OCI-M1 (cell line): ENCODE data around the gene SUGP2.
"Not testable (repeated sequence)": the region's sequence is repeated elsewhere in the genome, so short reads cannot be mapped to it uniquely, and the experiment has no call there.

Experiments
- DNase-seq: peaks from one replicate; lab custom pipeline; 2025; lab: John Stamatoyannopoulos, UW

The SUGP2 gene

DNA sequence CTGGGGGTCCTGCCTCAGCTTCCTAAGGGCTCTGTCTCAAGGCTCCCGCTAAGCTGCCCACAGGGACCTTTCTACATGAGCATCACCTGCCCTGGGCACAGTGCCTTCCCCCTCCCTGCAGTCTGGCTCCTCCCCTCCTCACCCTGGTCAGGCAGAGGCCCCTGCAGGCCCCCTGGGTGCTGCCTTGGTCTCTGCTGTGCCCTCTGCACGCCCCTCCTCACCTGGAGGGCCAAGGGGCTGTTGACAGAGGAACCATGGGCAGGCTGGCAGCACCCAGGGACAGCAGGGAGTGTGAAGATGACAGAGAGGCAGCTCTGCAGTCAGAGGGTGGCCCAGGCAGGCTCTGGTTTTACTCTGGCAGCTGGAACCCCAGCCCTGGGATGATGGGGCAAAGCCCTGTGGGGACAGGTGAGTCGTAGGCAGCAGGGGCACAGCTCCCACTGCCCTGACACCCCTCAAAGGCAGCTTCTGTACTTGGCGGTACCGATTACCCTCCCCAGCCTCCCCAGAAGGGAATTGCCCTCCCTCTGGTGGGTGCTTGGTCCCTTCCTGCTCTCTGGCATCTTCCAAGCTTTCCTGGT, 43.1 kb downstream of the SUGP2 start:
- DNase-seq = no peak

DNA sequence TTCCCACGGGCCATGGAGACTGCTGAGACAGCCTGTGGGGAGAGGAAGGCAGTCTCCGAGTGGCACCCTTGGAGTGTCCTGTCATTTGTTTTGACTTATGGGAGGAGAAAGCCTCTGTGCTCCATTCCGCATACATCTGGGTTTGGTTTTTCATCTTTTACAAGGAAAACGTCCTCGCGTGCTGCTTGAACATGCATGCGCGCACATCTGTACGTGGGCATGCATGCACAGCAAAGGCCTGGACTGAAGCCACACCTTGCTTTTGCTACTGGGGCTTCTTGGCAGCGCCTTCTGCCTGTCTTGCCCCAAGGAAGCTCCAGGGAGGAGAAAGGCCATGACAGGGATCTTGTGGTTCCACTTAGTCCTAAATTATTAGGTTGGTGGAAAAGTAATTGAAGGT, 44.0 kb downstream of the SUGP2 start:
- no peak for DNase-seq

DNA sequence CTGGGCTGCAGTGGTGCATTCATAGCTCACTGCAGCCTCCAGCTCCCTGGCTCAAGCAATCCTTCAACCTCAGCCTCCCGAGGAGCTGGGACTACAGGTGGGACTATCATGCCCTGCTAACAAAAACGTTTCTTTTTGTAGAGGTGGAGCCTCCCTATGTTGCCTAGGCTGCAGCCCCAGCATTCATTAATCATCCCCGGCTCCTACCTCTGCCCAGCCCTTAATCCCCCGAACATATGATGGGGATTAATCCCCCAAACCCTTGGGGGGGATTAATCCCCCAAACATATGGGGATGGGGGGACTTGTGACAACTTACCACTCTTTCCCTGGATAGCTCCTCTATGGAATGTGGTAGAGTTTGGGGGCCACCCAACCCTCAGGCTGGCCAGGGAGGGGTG, 45.9 kb downstream of the SUGP2 start:
- no peak for DNase-seq

GRCh38 chr19:18985257-18985656, 48.1 kb downstream of the SUGP2 start:
- DNase-seq = peak; percentile 54

GRCh38 chr19:18984251-18984650, 49.1 kb downstream of the SUGP2 start:
- no peak for DNase-seq

DNA sequence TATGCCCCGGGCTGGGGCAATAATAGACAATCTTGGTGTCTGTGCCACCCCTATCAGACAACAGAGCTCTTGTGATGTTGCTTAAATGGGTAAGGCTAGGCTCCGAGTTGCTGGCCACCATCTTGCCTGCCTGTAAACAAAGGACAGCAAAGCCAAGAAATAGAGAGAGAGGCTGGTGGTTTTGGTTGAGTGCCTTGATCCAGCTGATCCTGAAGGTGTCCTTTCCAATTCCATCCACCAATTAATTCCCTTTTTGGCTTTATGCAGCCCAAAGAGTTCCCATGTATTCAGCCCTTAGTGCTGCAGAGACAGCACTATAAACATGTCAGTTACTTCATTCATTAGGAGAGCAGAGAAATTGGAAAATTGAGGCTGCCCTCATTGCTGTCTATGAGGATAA, 50.6 kb downstream of the SUGP2 start:
- no peak for DNase-seq

- no peak for DNase-seq
These were observed 52.8 kb downstream of the SUGP2 start for GRCh38 chr19:18980432-18981020.

GRCh38 chr19:18978616-18979015, 54.7 kb downstream of the SUGP2 start:
- DNase-seq = no peak

- DNase-seq = no peak
These were observed 57.4 kb downstream of the SUGP2 start for GRCh38 chr19:18975869-18976268.

DNA sequence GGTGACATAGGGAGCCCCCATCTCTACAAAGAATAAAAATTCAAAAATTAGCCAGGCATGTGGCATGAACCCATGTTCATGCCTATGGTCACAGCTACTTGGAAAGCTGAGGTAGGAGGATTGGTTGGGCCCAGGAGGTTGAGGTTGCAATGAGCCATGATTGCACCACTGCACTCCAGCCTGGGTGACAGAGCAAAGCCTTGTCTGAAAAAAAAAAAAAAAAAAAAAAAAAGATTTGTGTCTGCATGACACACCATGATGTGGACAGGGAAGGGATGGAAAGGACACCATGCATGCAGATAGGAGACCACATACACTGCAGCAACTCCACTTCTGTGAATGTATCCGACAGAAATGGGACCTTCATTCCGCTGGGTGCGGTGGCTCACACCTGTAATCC, 58.3 kb downstream of the SUGP2 start:
- no peak for DNase-seq

DNA sequence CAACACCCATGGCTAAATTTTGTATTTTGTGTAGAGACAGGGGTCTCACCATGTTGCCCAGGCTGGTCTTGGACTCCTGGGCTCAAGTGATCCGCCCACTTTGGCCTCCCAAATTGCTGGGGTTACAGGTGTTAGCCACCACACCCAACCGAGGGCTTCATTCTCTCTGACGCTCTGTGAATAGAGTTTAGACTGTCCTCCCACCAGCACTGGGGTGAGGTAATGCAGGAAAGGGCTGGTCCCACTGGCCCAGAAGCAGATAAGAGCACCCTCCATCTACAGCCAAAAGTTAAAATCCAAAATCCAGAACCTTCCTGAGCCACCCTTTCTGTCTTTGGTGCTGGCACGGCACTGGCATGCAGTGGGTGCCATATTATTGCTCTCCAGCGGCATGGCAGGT, 60.5 kb downstream of the SUGP2 start:
- no peak for DNase-seq

- no peak for DNase-seq
These were observed 61.0 kb downstream of the SUGP2 start for GRCh38 chr19:18972301-18972811.

DNA sequence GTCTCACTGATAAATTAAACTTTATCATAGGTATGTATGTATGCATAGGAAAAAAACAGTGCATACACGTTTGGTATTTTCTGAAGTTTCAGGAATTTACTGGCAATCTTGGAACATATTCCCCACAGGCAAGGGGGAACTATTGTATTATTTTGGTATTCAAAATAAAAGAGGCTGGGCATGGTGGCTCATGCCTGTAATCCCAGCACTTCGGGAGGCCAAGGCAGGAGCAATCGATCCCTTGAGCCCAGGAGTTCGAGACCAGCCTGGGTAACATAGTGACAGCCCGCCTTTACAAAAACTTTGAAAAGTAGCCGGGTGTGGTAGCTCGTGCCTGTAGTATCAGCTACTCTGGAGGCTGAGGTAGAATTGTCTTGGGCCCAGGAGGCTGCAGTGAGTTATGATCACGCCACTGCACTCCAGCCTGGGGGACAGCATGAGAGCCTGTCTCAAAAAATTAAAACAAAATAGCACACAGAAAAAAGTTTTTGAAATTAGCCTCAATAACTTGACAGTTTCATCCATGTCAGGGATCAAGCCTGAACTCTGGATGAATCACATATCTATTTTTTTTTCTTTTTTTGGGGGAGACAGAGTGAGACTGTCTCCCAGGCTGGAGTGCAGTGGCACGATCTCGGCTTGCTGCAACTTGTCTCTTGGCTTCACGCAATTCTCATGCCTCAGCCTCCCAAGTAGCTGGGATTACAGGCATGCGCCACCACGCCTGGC, 63.2 kb downstream of the SUGP2 start:
- DNase-seq = peak; percentile 31

DNA sequence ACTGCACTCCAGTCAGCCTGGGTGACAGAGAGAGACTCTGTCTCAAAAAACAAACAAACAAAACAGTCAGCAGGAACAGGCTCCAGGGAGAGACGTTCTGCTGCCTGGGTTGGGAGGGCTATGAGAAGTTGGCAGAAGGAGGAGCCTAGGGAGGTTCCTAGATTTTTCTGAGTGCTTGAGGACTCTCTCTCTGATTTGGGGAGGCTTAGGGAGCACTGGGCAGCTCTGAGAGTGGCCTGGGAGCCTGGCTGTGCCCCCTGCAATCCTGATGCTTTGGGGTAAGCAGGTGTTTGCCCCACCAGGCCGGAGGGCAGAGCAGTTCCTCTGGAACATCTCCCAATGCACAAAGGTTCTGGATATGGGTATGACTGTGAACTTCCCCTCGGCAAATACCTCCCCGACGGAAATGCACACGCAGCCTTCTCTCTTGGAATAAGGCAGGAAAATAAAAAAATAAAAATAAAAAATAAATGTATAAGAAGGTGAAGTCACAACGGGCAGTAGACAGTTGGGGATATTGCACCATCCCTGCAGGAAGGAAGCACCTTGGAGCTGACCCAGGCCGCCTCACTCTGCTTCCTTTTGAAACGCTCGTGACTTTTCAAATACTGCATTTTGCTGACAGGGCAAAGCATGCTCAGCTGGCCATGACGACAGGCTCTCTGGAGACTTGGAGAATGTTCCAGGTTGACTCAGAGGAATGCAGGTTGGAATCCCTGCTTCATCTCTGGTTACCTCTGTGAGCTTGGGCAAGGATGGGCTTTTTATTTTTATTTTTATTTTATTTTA, 65.8 kb downstream of the SUGP2 start:
- no peak for DNase-seq

DNA sequence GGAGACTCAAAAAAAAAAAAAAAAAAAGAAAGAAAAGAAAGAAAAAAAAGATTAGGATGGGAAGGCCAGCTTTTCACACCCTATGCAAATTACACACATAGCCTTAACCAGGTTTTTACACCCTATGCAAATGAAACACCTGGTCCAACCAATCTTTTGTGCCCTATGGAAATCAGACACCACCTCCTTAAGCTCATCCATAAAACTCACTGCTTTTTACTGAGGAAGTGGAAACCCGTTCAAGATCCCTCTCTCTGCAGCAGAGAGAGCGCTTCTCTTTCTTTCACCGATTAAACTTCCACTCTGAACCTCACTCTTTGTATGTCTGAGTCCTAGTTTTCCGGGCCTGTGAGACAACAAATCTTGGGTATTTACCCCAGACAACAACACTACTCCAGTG, 67.0 kb downstream of the SUGP2 start:
- DNase-seq = no peak

- no peak for DNase-seq
These were observed 69.2 kb downstream of the SUGP2 start for GRCh38 chr19:18964121-18964520.

GRCh38 chr19:18961767-18962620, 71.3 kb downstream of the SUGP2 start:
- no peak for DNase-seq

DNA sequence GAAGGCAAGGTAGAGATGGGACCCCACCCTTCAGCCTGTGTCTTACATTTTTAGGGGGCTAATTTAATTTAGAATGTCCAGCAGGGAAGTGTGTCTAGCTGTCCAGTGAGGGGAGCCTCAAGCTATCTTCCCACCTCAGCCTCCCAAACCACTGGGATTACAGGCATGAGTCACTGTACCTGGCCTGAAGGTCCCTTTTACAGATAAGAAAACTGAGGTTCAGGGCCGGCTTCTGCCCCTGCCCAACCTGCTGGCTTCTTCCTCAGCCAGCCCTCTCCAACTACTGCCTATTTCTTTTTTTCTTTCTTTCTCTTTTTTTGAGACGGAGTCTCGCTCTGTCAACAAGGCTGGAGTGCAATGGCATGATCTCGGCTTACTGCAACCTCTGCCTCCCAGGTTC, 72.9 kb downstream of the SUGP2 start:
- no peak for DNase-seq

- DNase-seq = no peak
These were observed 78.3 kb downstream of the SUGP2 start for GRCh38 chr19:18955042-18955441.

DNA sequence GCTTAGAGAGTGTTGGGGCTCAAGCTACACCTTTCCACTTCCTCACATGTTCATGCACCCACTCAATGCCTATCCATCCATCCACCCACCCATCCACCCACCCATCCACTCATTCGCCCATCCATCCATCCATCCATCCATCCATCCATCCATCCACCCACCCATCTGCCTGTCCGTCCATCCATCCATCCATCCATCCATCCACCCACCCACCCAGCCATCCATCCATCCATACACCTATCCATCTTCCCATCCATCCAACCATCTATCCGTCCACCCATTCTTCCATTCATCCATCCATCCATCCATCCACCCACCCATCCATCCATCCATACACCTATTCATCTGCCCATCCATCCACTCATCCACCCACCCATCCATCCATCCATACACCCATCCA, 79.2 kb downstream of the SUGP2 start:
- DNase-seq = no peak

DNA sequence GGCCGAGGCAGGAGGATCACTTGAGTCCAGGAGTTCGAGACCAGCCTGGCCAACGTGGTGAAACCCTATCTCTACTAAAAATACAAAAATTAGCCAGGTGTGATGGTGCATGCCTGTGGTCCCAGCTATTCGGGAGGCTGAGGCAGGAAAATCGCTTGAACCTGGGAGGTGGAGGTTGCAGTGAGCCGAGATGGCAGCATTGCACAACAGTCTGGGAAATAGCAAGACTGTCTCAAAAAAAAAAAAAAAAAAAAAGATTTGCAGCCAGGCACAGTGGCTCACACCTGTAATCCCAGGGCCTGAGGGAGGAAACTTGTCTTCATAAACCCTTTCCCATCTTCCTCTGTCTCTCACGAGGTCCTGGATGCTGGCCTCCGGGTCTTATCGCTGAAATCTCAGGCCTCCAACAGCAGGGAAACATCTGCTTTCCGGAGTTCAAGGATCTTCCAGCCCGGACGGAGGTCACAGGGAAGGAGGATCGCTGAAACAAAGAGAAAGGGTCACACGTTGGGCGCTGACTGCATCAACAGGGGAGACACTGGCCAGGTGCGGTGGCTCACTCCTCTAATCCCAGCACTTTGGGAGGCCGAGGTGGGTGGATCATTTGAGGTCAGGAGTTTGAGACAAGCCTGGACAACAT, 80.8 kb downstream of the SUGP2 start:
- not testable (repeated sequence) for DNase-seq
